Suppressor macrophage treated with lipopolysaccharide for 4 hours (primary cell): ENCODE measurements around the gene MAP3K19.

Experiments
- DNase-seq: peaks from one replicate; pipeline ENCODE4 v3.0.0-alpha.2; 2020

The MAP3K19 gene

DNA sequence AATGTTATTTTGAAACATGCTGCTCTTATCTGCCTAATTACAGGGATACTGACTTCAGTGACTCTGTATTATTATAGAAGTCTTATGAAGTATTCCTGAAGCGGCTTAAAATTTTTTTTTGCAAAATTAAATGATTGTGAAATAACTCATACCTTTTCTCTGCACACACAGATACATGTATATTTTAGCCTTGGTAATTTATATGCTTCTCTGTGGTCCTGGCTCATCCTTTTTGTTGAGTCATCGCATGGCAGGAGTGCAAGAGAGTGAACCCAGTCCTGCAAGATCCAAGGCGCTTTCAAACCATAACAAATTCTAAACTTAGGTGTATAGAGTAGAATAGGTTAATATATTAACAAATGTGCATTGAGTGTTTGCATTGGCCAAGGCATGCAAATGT is 120.1 kb downstream of the MAP3K19 start:
- DNase-seq, result no peak

DNA sequence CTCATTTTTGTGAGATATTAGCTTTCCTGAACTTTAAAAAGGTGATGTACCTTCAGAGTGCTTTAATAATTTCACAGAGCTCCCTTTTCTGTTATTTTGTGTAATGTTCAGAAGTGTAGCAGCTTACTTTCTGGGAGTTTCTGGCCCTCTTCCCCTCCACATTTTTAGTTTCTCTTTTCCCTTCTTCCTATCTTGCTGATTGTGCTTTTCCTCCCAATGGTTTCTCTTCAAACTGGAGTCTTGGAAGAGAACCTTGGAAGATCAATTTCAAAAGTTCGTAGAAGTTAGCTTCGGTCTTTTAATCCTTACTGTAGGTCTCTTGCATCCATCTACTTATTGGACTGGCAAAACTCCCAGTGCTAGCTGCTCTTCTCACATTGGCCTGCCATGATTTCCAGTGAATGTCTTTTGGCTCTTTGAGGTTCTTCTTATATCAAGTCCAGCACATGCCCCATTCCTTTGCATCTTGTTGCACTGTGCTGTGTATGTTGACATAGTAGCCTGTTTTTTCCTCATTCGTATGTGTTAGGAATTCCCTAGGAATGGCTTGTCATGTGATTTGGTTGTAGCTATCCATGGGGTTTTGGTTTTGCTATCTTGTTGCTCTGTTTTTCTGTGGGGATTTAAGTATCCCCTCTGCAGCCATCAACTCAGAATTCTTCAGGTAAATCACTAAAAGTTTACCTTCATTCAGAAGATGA is 120.9 kb downstream of the MAP3K19 start:
- no peak for DNase-seq

DNA sequence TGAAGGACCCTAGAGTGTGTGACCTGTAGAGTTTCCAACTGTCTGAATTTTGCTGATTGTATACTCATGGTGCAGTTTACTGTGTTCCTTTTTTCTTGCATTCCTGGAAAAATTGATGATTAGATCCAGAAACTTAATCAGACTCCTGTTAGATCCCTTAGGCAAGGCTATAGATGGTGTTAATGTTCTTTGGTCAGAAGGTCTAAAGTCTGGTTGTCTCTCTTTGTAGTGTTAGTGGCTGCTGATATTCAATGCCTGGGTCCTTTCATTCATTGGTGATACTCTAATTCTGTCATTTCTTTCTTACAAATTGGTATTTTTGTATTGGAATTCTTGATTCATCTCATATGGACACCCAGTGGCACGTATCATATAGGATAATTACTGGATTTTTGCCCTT is 122.3 kb downstream of the MAP3K19 start:
- DNase-seq, result no peak

DNA sequence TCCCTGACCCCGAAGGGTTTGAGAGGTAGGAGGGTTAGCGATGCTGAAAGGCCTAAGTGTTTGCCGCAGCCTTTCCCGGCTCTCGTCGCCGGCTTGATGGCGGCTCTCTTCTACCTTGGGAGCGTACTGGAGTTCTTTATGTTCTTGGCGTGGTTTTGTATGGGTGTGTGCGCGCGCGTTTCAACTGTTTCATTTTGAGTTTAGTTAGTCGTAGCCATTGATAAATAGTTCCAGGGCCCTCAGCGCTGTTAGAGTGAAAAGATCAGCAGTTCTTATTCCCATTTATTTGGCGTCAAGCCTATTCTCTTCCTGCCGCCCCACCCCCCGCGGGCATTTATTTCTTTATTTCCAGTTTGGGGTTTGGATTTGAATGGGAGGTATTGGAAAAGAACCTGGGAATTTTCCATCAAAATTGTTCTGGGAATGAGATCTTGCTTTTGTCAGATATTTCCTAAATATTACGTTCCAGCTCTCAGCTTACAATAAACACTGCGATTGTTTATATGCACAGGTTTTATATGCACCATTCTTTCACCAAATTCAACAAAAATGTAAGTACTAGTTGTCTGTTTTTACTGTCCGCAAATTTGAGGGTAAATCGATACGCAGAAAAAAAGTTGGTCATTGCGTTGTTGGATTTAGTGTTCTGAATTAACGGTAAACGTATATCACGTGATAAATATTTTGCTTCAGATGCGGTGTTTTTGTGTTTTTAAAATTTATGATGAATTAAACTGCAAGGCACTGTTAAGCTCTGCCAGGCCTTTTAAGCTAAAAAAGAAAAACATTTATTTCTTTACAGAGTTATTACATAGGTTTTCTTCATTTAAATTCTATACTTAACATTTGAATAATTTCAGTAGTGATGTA is 127.7 kb downstream of the MAP3K19 start:
- DNase-seq, result peak; percentile 48

DNA sequence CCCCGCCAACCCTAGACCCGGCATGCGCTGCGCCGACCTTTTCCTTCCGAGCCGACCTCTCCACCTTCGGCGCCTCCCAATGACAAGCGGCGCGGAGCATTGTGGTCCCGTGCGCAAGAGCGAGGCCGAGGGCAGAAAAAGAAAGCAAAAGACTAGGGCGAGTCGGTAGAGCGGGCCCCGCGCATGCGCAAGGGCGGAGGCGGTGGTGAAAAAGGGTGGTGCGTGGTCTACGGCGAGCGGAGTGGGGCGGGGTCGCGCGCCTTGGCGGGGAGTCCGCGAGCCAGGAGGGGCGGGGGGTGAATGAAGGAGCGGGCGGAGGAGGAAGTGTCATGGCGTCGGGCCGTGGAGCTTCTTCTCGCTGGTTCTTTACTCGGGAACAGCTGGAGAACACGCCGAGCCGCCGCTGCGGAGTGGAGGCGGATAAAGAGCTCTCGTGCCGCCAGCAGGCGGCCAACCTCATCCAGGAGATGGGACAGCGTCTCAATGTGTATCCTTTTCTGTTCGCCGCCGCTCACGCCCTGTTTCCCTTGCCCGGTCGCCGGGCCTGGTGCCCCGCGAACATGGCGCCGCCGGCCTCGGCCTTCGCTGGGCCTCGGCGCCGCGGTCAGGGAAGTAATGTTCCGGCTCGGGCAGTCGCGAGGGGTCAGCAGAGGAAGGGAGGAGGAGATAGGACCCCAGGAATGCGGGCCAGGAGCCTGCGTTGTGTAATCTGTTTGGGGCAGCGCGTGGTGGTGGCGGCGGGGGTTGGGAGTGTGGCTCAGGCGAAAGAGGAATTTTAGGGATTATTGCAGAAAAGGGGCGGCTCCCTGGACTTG is 128.5 kb downstream of the MAP3K19 start, which contains the start of gene CCNT2:
CCNT2 (plus strand) TSS at position 297 of the 815 bp plus-strand sequence; CDS start at position 330, 33 bp downstream.
- DNase-seq, result peak; percentile 100

DNA sequence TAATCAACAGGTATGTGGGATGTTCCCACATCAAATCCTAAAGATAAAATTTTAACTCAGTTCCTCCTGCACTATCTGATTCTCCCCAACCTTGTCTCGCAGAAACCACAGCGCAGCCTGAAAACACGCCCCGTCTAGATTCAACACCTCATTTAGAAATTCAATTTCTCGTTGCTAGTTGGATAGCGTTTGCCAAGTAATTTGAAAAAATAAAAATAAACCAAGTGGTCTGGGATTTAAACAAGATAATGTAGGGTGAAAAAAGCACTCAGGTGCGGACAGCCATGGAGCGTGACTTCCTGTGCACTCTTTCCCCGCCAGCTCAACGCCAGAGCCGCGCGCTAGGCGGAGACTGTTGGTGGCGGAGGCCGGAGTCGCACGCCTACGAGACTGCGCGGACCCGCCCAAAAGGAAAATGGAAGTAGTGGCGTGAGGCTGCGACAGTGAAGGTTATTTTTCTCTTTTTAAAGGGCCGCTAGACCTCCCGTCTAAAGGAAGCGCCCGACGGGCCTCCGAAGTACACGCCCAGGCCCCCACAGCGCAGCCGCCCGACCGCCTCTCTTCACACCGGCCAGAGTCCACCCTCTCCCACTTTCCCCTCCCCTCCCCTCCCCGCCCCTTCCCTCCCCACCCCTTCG is 129.2 kb downstream of the MAP3K19 start:
- DNase-seq, result no peak

DNA sequence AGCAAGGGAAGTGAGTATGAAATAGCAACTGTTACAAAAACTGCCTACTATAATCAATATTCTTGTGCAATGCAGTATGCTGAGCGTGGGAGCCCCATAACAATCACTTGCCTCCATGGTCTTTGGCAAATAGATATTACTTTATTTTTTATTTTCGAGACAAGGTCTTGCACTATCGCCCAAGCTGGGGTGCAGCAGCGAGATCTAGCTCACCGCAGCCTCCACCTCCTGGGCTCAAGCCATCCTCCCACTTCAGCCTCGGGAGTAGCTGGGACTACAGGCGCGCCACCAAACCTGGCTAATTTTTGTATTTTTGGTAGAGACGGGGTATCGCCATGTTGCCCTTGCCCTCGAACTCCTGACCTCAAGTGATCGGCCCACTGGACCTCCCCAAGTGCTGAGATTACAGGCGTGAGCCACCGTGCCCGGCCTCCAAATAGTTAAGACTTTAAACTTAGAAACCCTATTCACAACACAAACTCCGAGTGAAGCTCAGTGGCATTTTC is 129.8 kb downstream of the MAP3K19 start:
- DNase-seq, result no peak
